ENCODE measurements around the gene EXOSC9. TPM values are rescaled to one million over a fixed set of nuclear protein-coding genes. Genes with fewer than 3 reads are reported as not detected.

The EXOSC9 gene
- total RNA-seq, 4 donors from 2014 or later = 12.6 to 35.9 (median 23.5) TPM

DNA sequence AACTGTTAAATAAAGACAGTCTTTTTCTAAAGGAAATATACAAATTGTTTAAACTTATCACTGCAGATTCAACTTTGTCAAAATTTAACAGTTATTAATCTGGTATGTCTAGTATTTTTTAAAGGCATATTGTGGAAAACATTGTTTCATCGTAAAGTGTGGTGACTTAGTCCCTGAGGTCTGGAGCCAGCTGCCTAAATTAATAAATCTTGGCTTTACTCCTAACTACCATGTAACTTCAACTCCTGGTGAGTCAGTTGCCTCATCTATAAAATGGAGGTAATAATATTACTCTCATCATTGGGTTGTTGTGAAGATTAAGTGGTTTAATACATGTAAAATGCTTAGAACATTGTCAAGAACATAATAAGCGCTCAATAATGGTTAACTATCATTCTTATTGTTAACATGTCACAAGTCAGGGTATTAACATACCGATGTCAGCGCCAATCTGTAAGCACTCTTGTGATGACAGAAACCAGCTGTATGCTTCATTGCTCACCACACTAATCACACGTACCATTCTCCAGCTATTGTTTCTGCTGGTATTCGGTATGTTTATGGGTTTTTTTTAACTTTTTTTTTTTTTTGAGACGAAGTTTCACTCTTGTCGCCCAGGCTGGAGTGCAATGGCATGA lies 22.0 kb upstream of the EXOSC9 start:
- DNase-seq (ENCODE audit: low spot score) = no peak
- TF ChIP-seq CTCF (IDR thresholded peaks at IDR 0.05) = no peak
- no peak for ATAC-seq (ENCODE audit: low FRiP score)

DNA sequence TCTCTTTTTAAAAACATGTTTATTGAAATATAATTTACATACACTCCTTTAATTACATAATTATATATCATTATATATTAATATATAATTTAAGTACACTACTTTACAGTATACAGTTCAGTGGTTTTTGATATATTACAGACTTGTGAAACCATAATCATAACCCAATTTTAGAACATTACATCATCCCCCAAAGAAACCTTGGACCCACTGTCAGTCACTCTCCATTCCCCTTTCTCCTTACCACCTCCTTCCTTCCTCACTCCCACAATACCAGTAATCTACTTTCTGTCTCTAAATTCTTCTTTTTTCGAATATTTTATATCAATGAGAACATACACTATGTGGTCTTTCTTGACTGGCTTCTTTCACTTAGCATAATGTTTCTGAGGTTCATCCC lies 17.9 kb upstream of the EXOSC9 start:
- no peak for DNase-seq (ENCODE audit: low spot score)
- ATAC-seq (ENCODE audit: low FRiP score) = no peak
- TF ChIP-seq CTCF (IDR thresholded peaks at IDR 0.05) = no peak

DNA sequence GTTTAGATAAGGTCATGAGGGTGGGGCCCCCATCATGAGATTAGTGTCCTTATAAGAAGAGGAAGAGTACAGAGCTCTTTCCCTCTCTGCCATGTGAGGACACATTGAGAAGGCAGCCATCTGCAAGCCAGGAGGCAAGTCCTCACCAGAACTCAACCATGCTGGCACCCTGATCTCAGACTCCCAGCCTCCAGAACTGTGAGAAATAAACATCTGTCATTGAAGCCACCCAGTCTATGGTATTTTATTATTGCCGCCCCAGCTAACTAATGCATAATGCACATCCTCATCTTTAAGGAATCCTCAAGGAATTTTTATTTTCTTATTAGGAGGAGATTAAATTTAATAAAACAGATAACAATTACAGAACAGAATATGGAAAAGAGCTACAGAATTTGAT lies 16.7 kb upstream of the EXOSC9 start:
- no peak for TF ChIP-seq CTCF (IDR thresholded peaks at IDR 0.05)
- ATAC-seq (ENCODE audit: low FRiP score) (no peak), DNase-seq (ENCODE audit: low spot score) (no peak)

DNA sequence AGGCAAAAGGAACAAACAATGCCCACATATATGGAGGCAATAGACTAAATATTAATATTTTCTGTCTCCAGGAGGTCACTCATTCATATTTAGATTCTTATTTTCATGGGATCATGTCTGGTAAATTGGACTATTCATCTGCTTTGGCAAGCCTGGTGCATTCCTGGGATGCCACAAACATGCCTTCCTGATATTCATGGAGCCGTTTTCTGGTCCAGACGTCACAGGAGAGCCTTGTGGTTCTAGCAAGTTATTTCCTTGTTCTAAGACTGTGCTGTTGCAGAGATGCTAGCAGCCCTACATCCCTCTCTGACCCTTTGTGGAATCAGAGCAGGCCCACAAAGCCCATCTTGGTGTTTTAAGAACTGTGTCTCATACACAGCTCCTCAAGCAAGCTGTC lies 16.1 kb upstream of the EXOSC9 start:
- ATAC-seq (ENCODE audit: low FRiP score) (peak; percentile 78), DNase-seq (ENCODE audit: low spot score) (no peak)
- no peak for TF ChIP-seq CTCF (IDR thresholded peaks at IDR 0.05)

GRCh38 chr4:121785479-121785878 lies 15.6 kb upstream of the EXOSC9 start:
- DNase-seq (ENCODE audit: low spot score) = no peak
- ATAC-seq (ENCODE audit: low FRiP score) = peak; percentile 36
- TF ChIP-seq CTCF (IDR thresholded peaks at IDR 0.05) = no peak

GRCh38 chr4:121786221-121786620 lies 14.9 kb upstream of the EXOSC9 start:
- TF ChIP-seq CTCF (IDR thresholded peaks at IDR 0.05) = no peak
- DNase-seq (ENCODE audit: low spot score) = no peak
- ATAC-seq (ENCODE audit: low FRiP score) = no peak

DNA sequence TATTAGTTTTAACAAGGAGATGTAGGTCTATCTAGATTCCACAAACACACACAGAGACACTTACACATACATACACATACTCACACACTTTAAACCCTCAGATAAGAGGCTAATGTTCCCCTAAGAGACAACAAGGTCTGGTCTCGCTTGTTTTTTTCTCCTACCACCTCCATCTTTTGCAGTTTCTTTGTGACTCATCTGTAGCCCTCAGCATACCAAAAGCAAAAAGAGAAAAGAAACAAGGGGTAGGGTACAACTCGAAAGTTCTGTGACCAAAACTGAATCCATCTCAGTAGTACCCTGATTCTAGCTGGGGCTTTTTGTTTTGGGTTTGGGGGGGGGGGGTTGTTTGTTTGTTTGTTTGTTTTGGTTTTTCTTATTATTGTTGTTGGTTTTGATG lies 12.2 kb upstream of the EXOSC9 start:
- no peak for TF ChIP-seq CTCF (IDR thresholded peaks at IDR 0.05)
- DNase-seq (ENCODE audit: low spot score) (no peak), ATAC-seq (ENCODE audit: low FRiP score) (no peak)

All from omental fat pad (tissue), 4 donors.